Embryonic facial prominence (tissue), 1 donor: ENCODE results near the gene CDK15.
"Not testable (repeated sequence)": the region's sequence is repeated elsewhere in the genome, so short reads cannot be mapped to it uniquely, and the experiment has no call there.

Experiments
- DNase-seq: peaks from one replicate; pipeline ENCODE4 v3.0.0-alpha.2; 2016; ENCODE audit errors: extremely low spot score

CDK15 gene

GRCh38 chr2:201806442-201807170 is at the start of gene CDK15:
CDK15 (plus strand) TSS chr2:201806537; CDS start chr2:201806665, 128 bp downstream.
- DNase-seq: no peak

- DNase-seq: no peak
Observed at GRCh38 chr2:201758234-201758633, 48.1 kb upstream of the CDK15 start.

- no peak for DNase-seq
Observed at GRCh38 chr2:201758873-201759272, 47.5 kb upstream of the CDK15 start.

- DNase-seq: no peak
Observed at GRCh38 chr2:201759567-201759966, 46.8 kb upstream of the CDK15 start.

GRCh38 chr2:201761101-201761500 is 45.2 kb upstream of the CDK15 start:
- DNase-seq: no peak

- not testable (repeated sequence) for DNase-seq
Observed at GRCh38 chr2:201764469-201764868, 41.9 kb upstream of the CDK15 start.

- no peak for DNase-seq
Observed at GRCh38 chr2:201765799-201766198, 40.5 kb upstream of the CDK15 start.

GRCh38 chr2:201768918-201769317 is 37.4 kb upstream of the CDK15 start:
- DNase-seq: no peak

GRCh38 chr2:201769666-201770373 is 36.5 kb upstream of the CDK15 start:
- no peak for DNase-seq

- no peak for DNase-seq
Observed at GRCh38 chr2:201773990-201774389, 32.3 kb upstream of the CDK15 start.

- no peak for DNase-seq
Observed at GRCh38 chr2:201774546-201774945, 31.8 kb upstream of the CDK15 start.

- DNase-seq: no peak
Observed at GRCh38 chr2:201775326-201775725, 31.0 kb upstream of the CDK15 start.

GRCh38 chr2:201777043-201777442 is 29.3 kb upstream of the CDK15 start:
- DNase-seq: no peak

GRCh38 chr2:201777869-201778268 is 28.5 kb upstream of the CDK15 start:
- DNase-seq: no peak

GRCh38 chr2:201779901-201780673 is 26.2 kb upstream of the CDK15 start:
- DNase-seq: no peak

- peak; percentile 96 for DNase-seq
Observed at GRCh38 chr2:201780674-201781493, 25.5 kb upstream of the CDK15 start, which contains the start of gene ALS2. ALS2 (minus strand) TSS chr2:201780933; CDS start chr2:201768885, 12,048 bp downstream.

- DNase-seq: no peak
Observed at GRCh38 chr2:201781557-201782051, 24.7 kb upstream of the CDK15 start.

- DNase-seq: no peak
Observed at GRCh38 chr2:201784563-201784962, 21.8 kb upstream of the CDK15 start.

- no peak for DNase-seq
Observed at GRCh38 chr2:201785135-201785534, 21.2 kb upstream of the CDK15 start.

- no peak for DNase-seq
Observed at GRCh38 chr2:201786471-201786870, 19.9 kb upstream of the CDK15 start.

- DNase-seq: no peak
Observed at GRCh38 chr2:201788371-201788770, 18.0 kb upstream of the CDK15 start.
